Endothelial cell of umbilical vein (primary cell): ENCODE data around the gene MAP4K3. TPM values are rescaled to one million over a fixed set of nuclear protein-coding genes. Genes with fewer than 3 reads are reported as not detected.

Source experiments
- BruUV-seq: library from RNA; stranded (reverse); fragments of 400-500 nt; replicated peaks from 2 replicates; lab custom pipeline; 2021; lab: Mats Ljungman, UMichigan
- CTCF ChIA-PET: fragments of 300-600, 350-600 bp; sonication (Branson Sonifier 250); formaldehyde crosslinking; loops from one replicate; lab custom pipeline; 2021; ENCODE audit warnings: antibody characterized with exemption, inconsistent platforms; lab: Charles Lee
- POLR2A ChIA-PET: fragments of 300-600, 350-600 bp; sonication (Branson Sonifier 250); formaldehyde crosslinking; loops from one replicate; lab custom pipeline; 2021; ENCODE audit warnings: antibody characterized with exemption, inconsistent platforms; lab: Charles Lee
- DNase-seq: peaks from one replicate; pipeline ENCODE4 v3.0.0-alpha.2; 2011; ENCODE audit warnings: low read depth, low spot score
- FAIRE-seq: peaks from 2 replicates; lab custom pipeline; 2011; peaks lifted over from hg19 to GRCh38; lab: Jason Lieb, UNC
- H2AFZ ChIP-seq: 2 replicates; pipeline ENCODE4 v1.6.0; 2012; ENCODE audit warnings: low read depth, low read length, control low read depth, inconsistent platforms
- H3K27ac ChIP-seq: 2 replicates; pipeline ENCODE4 v1.5.1; 2011; ENCODE audit warnings: low read depth, mild to moderate bottlenecking, control low read depth, low read length, moderate library complexity; ENCODE audit not compliant: insufficient read depth
- H3K27me3 ChIP-seq, 2 experiments: 2 replicates each; pipeline versions ENCODE4 v1.6.0 to v1.6.1; 2011; ENCODE audit warnings: low read length in 2 of 2, mixed read lengths in 1 of 2; ENCODE audit not compliant: control insufficient read depth in 2 of 2, insufficient read depth in 2 of 2
- H3K36me3 ChIP-seq, 2 experiments: 2 replicates in 1 of 2; 3 replicates in 1 of 2; pipeline ENCODE4 v1.5.1; 2011; ENCODE audit warnings: low read length in 2 of 2, mild to moderate bottlenecking in 1 of 2, moderate library complexity in 1 of 2; ENCODE audit not compliant: control insufficient read depth in 2 of 2, insufficient read depth in 2 of 2; ENCODE audit errors: extremely low read depth in 1 of 2
- H3K4me1 ChIP-seq: 3 replicates; pipeline ENCODE4 v1.5.1; 2011; ENCODE audit warnings: mild to moderate bottlenecking, low read length; ENCODE audit not compliant: control insufficient read depth, insufficient read depth; ENCODE audit errors: extremely low read depth
- H3K4me2 ChIP-seq: 2 replicates; pipeline ENCODE4 v1.6.1; 2011; ENCODE audit warnings: low read length, control low read depth, mixed read lengths; ENCODE audit not compliant: insufficient read depth
- H3K4me3 ChIP-seq, 3 experiments: fragments of 200-600 bp in 1 of 3; sonication (generic), shearing (Covaris generic) in 1 of 3; replicated peaks in 1 of 3; 2 replicates each; pipeline ENCODE4 v1.5.1; 2011 to 2016; ENCODE audit warnings: control low read depth in 3 of 3, low read length in 3 of 3, mild to moderate bottlenecking in 2 of 3, inconsistent platforms in 1 of 3, low read depth in 1 of 3, moderate library complexity in 1 of 3; ENCODE audit not compliant: insufficient read depth in 1 of 3
- H3K79me2 ChIP-seq: 2 replicates; pipeline ENCODE4 v1.6.0; 2012; ENCODE audit warnings: low read length, inconsistent platforms; ENCODE audit not compliant: control insufficient read depth, insufficient read depth
- H3K9ac ChIP-seq: replicated peaks from 2 replicates; pipeline ENCODE3; 2011; ENCODE audit warnings: low read length, control low read depth; ENCODE audit not compliant: insufficient read depth; ENCODE audit errors: extremely low read depth
- H3K9me1 ChIP-seq: replicated peaks from 3 replicates; pipeline ENCODE4 v1.6.0; 2011; ENCODE audit warnings: mild to moderate bottlenecking, low read length; ENCODE audit not compliant: control insufficient read depth, insufficient read depth; ENCODE audit errors: extremely low read depth
- H3K9me3 ChIP-seq: replicated peaks from 2 replicates; pipeline ENCODE4 v1.5.1; 2012; ENCODE audit warnings: low read length, inconsistent platforms; ENCODE audit not compliant: control insufficient read depth, insufficient read depth
- H4K20me1 ChIP-seq: replicated peaks from 2 replicates; pipeline ENCODE3; 2011; ENCODE audit warnings: mild to moderate bottlenecking, low read length; ENCODE audit not compliant: control insufficient read depth, insufficient read depth; ENCODE audit errors: extremely low read depth
- CTCF ChIP-seq, 2 donors: IDR thresholded peaks; 1 replicate in 1 of 2; 2 replicates in 1 of 2; pipeline ENCODE4 v1.5.1; 2011; ENCODE audit warnings: low read length in 2 of 2, mild to moderate bottlenecking in 2 of 2, moderate library complexity in 2 of 2, control low read depth in 1 of 2, inconsistent platforms in 1 of 2, low read depth in 1 of 2; ENCODE audit not compliant: insufficient read depth in 1 of 2; ENCODE audit errors: extremely low read depth in 1 of 2
- EZH2 ChIP-seq: IDR thresholded peaks from 2 replicates; pipeline ENCODE4 v1.6.1; 2012; ENCODE audit warnings: borderline replicate concordance, low read depth, mild to moderate bottlenecking, moderate library complexity, low read length, inconsistent platforms; ENCODE audit not compliant: severe bottlenecking
- FOS ChIP-seq: IDR thresholded peaks from 2 replicates; pipeline ENCODE4 v1.6.1; 2011; ENCODE audit warnings: mild to moderate bottlenecking, low read length, moderate library complexity, borderline replicate concordance; ENCODE audit not compliant: insufficient read depth
- GATA2 ChIP-seq: IDR thresholded peaks from 2 replicates; pipeline ENCODE4 v1.7.0; 2011; ENCODE audit warnings: low read depth, mild to moderate bottlenecking, moderate library complexity, mixed read lengths, low read length; ENCODE audit not compliant: insufficient read length, insufficient read depth
- JUN ChIP-seq: IDR thresholded peaks from 2 replicates; pipeline ENCODE4 v1.6.1; 2011; ENCODE audit warnings: borderline replicate concordance, low read depth; ENCODE audit not compliant: insufficient read length, insufficient read depth
- MYC ChIP-seq: IDR thresholded peaks from one replicate; pipeline ENCODE4 v1.6.1; 2011; ENCODE audit warnings: mild to moderate bottlenecking, low read depth, low read length
- POLR2A ChIP-seq: IDR thresholded peaks from 2 replicates; pipeline ENCODE4 v1.6.1; 2012; ENCODE audit warnings: low read depth, mild to moderate bottlenecking, control low read depth, low read length
- POLR2AphosphoS5 ChIP-seq: IDR thresholded peaks from 2 replicates; pipeline ENCODE4 v1.6.1; 2012; ENCODE audit warnings: low read depth, mild to moderate bottlenecking, control low read depth, low read length, moderate library complexity; ENCODE audit not compliant: insufficient read depth
- dilution Hi-C: fragments of 300-500 bp; cut with MboI; formaldehyde crosslinking; loops from one replicate; pipeline ENCODE4 v1.15.0; 2019; ENCODE audit warnings: low sequenced_read_pairs; ENCODE audit not compliant: extremely low pct_ligation_motif_present
- intact Hi-C: fragments of 100-400 bp; cut with micrococcal nuclease; formaldehyde crosslinking; loops from one replicate; pipeline ENCODE4 v1.10.0; 2022
- polyA plus RNA-seq, 4 experiments: library from polyadenylated mRNA; depleted of rRNA in 3 of 4; stranded (reverse) in 3 of 4; unstranded in 1 of 4; fragments of >200 nt; gene quantifications; 2 replicates each; pipeline versions ENCODE4 v1.2.1 to v1.2.3, GENCODE V29; 2011 to 2012; ENCODE audit warnings: missing spikeins in 1 of 4
- total RNA-seq: library from RNA; stranded (reverse); gene quantifications from 2 replicates; pipeline ENCODE4 v1.2.3, GENCODE V29; 2021
- TF ChIP-seq, protein P1 (sequence below): IDR thresholded peaks from 2 replicates; pipeline ENCODE4 v1.6.1; 2011; ENCODE audit not compliant: insufficient read depth, insufficient read length

Gene MAP4K3
- total and polyA plus RNA-seq, 2 donors (not counting 3 experiments of a cell fraction or from before 2014, with no cell fraction given), result 8.0 to 45.9 TPM

DNA sequence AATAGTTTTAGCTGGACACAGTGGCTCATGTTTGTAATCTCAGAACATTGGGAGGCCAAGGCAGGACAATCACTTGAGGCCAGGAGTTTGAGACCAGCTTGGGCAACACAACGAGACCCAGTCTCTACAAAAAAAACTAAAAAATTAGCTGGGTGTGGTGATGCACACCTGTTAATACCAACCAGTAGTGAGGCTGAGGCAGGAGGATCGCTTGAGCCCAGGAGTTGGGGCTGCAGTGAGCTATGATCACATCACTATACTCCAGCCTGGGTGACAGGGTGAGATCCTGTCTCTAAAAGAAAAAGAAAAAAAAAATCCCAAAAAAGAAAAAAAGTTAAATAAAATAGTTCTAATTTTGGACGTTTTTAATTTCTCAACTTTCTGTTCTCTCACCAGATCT, 68.7 kb downstream of the MAP4K3 start:
- TF ChIP-seq CTCF (IDR thresholded peaks at IDR 0.05; ENCODE audit: extremely low read depth in 1 of 2, insufficient read depth in 1 of 2, low read depth in 1 of 2, low read length in 2 of 2) (no peak), POLR2A (no peak), POLR2AphosphoS5 (no peak), GATA2 (no peak), MYC (no peak), JUN (no peak), FOS (no peak), EZH2 (no peak)
- TF ChIP-seq, protein P1, sequence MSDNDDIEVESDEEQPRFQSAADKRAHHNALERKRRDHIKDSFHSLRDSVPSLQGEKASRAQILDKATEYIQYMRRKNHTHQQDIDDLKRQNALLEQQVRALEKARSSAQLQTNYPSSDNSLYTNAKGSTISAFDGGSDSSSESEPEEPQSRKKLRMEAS, result no peak
- Histone ChIP-seq H3K9me3 (no peaks in the 10 kb centered on the region), H3K4me2 (no peak overlapping the region), H3K79me2 (peaks cover 4% of the 10 kb centered on the region), H3K27ac (no peak overlapping the region), H3K4me3 (no peak overlapping the region), H4K20me1 (no peaks in the 10 kb centered on the region), H3K9ac (no peak overlapping the region), H3K27me3 (no peaks in the 10 kb centered on the region), H2AFZ (no peak overlapping the region), H3K4me1 (no peaks in the 10 kb centered on the region), H3K9me1 (no peaks in the 10 kb centered on the region), H3K36me3 (no peaks in the 10 kb centered on the region)
- DNase-seq, result no peak
- FAIRE-seq, result no peak
- no TSS peak for BruUV-seq
- intact Hi-C loops, result no loop called here
- POLR2A ChIA-PET, result no interaction called here
- CTCF ChIA-PET, result interaction anchor here (1.6 to 2.4 kb wide), 4 partner anchors 9 to 361 kb away, joined by 5 to 8 read pairs (median 6); no protein-coding TSS in a partner anchor
- dilution Hi-C loops, result no loop called here
